ENCODE data around the gene MYADML2.
"Not testable (repeated sequence)": the region's sequence is repeated elsewhere in the genome, so short reads cannot be mapped to it uniquely, and the experiment has no call there.

MYADML2 gene

DNA sequence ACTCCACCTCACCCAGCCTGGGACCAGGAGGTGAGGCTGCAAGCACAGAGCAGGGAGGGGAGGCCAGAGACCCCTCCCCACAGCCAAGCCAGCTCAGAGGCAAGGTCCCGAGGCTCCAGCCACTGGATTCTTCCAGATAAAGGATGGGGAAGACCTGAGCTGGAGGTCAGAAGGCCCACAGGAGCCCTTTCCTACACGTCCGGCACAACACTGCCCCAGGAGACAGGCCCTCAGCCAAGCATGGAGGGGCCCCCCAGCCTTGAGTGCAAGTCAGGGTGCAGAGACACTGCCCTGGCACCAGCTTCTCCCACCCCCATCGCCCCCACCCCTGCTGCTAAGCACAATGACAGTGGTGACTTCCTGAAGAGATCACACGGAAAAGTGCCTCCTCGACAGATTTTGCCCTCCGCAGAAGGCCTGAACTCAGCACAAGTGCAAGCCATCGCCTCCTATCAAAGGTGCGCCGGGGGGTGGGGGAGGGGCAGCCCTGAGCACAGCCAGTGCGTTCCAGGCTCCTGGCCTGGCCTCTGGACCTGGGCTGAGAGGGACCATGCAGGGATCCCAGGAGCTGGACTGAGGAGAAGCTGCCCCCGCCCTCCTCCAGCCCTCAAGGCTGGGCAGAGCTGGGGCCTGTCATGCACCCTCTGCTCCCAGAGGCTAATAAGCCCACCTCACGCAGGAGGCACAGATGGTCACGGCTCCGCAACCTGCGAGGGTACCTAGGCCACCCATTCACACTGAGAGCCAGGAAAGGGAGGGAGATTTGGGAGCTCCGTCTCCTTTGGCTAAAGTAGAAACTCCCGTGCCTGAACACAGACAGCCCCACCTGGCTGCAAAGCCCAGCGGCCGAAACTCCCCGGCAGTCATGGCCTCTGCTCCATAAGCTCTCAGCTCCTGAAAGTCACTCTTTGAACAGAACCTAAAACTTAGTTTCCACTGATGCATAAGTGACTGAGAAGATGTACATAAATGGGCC, 22.2 kb downstream of the MYADML2 start:
- DNase-seq (ENCODE audit: low read depth): no peak

DNA sequence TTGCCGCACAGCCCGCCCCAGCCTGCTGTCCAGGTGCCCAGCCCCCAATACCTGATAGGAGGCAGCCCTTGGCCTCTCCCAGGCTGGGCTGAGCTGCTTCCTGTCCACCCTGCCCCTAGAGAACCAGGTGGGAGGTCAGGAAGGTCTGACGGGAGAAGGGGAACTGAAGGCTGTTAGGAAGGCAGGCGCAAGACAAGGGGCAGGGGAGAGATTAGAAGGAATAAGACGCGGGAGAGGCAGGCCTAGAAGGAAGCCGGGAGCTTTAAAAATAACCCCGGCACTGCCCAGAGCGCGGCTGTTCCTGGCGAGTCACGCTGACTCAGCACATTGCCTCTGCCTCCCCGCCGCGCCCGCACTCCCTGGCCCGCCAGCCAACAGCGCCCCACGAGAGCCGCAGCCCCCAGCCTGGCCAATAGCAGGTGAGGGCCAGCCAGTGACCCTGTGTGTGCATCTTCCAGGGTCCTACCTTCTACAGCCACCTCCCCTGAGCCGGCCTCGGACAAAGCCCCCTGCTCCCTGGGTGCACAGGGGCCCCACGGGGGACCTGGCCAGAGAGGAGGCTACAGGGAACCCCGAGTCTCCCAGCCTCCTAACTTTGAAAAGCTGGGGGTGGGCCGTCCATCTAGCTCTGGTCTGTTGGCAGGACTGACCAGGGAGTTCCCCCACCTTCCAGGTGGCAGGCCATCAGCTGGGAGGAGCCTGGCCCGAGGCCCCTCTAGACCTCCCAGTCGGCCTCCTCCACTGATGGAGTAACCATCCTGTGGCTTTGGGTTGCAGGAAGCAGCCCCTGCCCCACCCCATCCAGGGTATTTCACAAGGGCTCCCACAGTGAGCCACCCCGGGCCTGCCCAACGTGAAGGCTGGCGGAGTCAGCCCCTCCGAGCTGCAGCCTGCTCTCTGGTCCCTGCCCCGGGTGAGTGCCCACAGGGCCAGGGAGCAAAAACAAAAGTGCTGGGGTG, 23.5 kb downstream of the MYADML2 start:
- no peak for DNase-seq (ENCODE audit: low read depth)

DNA sequence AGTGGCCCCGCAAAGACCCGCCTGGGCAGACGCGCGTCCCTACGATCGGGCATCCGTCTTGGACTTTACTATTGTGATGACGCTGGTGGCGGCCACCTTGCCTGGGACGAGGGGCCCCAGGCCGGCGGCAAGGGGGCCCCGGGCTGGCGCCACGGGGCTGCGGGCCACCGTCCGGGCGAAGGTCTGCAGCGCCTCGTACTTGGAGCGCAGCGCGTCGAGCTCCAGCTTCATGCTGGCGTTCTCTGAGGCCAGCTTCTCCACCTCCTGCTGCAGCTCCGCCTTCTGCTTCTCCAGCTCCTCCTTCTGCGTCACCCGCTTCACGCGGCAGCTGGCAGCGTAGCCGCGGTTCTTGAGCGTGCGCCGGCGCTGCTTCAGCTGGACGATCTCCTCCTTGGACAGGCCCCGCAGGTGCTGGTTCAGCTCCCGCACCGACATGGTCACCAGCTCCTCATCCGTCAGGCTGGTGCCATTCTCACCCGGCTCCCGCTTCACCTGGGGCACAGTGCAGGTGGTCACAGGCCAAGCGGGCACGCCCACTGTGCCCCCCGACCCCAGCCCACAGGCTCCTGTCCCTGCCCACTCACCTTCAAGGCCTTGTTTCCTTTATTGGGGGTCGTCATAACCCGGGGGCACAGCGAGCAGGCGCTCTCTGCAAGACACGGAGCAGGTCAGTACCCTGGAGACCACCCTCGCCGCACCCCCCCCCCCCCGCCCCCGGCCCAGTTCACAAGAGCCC, 24.3 kb downstream of the MYADML2 start:
- DNase-seq (ENCODE audit: low read depth): no peak

DNA sequence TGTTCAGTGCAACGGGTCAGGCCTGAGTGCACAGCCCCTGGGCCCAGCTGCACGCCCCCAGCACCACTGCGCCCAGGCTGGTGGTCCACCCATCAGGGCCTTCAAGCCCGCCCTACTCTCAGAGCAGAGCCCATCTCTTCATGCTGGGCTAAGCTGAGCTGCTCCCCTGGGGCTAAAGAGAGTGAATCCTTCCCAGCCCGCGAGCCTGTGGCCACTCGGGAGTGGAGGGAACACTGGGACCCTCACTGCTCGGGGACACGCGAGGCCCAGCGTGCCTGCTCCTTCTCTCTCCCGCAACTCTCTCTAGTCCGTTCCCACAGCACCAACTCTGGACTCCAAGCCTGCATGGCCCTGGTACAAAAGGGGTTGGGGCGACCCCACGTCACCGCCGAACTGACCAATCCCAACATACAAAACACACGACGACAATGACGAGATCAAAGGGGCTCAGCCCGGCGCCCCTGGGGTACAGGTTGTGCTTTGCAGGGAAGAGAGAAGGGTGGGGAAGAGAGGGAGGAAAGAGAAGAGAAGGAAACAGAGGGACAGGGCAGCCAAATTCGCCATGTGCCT, 25.0 kb downstream of the MYADML2 start:
- DNase-seq (ENCODE audit: low read depth): no peak

DNA sequence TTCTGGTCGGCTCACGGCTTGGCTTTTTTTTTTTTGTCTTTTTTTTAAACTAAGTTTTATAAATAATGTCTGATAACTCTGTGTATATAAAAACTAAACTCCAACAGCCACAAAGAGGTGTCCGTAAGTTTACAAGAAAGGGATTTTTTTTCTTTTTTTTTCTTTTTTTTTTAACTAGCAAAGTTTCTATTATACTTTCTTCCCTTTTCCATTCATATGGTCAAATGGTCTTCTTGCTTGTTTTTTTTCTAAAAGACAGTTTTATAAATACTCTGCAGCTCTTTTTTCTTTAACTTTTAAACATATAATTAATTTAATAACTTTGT, 25.5 kb downstream of the MYADML2 start:
- DNase-seq (ENCODE audit: low read depth): no peak

DNA sequence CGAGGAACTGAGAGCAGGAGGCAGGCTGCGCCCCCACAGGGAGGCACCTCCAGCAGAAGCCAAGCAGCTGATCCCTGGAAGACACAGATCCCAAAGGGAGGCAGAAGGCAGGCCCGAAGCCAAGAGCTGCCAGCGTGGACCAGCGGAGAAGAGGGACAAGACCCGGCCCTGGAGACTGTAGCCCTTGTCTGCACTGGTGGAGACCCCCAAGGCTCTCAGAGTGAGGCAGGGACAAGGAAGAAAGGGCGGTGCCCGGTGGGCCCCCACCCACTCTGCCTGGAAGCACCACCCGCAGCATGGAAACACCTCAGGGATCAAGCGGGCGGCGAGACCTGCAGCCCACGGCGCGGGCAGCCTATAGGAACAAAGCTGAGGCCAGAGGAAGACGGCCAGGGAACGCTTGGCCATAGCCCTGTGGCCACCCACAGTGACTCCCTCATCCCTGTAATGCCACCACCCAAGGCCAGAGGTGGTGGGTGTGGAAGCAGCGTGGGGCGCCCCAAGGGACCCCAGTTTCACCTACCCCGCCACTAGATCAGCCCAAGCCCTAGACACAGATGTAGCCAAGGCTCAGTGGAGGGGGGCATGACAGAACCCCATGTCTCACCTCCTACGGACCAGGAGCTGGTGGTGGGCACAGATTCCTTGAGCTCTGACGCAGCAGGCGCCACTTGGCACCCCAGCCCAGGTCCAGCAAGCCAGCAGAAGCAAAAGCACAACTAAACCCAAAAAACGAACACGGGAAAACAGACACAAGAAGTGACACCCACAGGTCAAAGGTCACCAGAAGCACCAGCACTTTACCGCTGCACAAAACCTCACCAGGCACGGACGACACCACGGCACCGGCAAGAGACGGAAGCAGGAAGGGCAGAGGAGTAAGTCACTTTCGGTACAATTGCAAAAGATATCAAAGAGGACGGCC, 26.2 kb downstream of the MYADML2 start:
- DNase-seq (ENCODE audit: low read depth): no peak

DNA sequence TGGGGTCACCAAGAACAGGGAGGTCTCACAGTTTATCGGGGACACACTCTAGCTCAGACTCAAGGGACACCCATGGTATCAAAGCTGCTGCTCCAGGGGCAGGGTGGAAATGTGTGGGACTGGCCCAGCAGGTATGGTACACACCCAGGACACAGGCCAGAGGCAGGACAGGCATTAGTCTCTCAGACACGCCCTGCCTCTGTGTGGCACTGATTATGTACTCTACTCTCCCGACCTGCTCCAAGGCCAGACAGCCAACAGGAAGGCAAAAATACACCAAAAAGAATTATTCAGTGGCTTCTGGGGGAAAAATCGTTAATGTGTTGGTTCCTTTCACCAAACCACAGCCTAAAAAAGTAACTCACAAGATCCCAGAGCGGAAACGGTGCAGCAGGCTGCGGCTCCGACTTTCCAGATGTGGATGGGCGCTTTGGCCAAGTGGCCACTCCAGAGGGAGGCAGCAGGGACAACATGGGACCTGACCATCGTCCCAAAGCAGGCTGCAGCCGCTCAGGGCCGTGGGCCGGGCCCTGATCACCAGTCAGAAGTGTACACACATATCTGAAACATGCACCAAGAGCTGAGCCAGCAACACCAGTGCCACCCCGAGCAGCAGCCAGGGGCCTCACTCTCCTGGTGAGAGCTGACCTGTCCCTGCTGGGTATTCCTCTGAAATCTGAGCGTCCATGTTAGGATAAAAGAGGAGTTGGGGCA, 28.0 kb downstream of the MYADML2 start:
- no peak for DNase-seq (ENCODE audit: low read depth)

DNA sequence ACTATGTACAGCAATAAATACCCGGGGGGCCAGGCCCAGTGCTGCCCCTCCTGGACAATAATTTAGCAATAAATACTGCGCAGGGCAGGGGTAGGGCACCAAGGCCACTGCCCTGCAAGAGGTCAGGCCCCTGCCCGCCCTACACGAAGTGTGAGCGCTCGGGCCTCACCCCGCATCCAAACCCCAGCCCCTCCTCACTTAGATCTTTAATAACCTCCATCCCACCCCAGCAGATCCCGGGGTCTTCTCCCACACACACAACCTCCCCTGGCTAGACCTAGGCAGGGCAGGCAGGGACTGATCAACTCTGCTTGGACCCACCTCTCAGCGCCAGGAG, 28.7 kb downstream of the MYADML2 start:
- not testable (repeated sequence) for DNase-seq (ENCODE audit: low read depth)

DNA sequence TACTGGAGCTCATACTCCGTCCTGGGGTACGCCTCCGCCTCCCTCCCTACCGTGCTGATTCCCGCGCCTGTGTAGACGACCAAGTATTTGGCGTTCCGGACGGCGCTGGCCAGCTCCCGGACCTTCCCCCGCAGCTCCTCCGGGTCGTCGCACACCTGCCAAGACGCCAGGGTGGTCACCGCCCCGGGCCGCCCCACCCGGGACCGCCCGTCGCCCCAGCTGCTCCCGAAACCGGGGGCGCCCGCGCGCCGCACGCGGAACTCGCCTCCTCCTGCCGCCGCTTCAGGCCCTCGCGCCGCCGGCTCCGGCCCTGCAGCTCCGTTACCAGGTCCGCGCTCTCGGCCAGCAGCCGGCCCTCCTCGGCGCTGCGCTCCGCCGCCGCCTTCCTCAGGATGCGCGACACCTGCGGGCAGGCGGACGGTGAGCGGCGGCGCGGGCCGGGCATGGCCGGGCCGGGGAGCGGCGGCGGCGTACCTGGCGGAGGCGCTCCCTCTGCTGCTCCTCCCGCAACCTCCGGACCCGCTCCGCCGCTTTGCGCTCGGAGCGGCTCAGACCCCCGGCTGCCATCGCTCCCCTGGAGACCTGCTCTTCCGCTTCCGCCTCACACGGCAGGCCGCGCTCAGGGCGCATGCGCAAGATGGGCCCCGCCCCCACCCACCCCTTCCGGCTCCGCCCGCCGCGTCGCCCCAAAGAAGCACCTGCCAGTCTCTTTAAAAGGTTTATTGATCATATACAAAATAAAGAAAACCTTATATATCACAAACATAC, 29.3 kb downstream of the MYADML2 start, which contains the start of gene SIRT7:
TSS of gene SIRT7 (minus strand) at position 612 of the 768 bp plus-strand sequence. CDS start at position 567, 45 bp downstream.
- DNase-seq (ENCODE audit: low read depth): peak; percentile 82

DNA sequence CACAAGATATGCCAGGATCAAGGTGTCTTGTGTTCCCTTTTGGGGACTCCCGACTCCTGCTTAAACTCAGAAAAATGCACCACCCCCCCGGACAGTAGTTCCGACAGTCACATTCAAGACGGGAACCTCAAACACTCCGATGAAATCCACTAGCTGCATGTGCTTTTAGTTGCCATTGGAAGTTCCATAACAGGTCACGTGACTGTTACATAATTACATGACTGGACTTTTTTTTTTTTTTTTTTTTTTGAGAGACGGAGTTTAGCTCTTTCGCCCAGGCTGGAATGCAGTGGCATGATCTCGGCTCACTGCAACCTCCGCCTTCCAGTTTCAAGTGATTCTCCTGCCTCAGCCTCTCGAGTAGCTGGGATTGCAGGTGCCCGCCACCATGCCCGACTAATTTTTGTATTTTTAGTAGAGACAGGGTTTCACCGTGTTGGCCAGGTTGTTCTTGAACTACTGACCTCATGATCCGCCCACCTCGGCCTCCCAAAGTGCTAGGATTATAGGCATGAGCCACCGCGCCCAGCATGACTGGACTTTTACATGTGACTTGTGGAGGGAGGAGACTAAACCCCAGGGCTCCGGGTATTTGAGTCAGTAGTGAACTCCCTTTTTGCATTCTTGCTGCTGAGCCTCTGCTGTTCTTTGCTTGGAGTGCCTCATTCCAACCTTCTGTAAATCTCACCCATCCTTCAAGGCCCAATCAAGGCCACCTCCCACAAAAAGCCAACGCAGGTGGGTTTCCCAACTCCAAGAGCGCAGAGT, 30.6 kb downstream of the MYADML2 start:
- DNase-seq (ENCODE audit: low read depth): no peak

DNA sequence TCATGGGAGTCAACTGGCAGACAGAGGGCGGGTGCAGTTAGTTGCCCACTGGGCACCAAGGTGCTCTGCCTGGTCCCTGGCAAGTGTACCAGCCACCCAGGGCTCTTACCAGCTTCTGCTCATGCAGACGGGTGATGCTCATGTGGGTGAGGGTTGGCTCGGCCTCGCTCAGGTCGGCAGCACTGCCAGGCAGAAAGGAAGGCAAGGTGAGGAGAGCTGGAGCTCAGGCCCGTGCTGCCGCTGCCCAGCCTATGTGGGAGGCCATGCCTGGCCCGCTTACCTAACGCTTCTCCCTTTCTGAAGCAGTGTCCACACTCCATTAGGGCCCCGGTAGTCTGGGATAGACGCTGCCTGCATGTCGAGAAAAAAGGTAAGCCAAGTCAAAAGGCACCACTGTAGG, 31.7 kb downstream of the MYADML2 start:
- no peak for DNase-seq (ENCODE audit: low read depth)

DNA sequence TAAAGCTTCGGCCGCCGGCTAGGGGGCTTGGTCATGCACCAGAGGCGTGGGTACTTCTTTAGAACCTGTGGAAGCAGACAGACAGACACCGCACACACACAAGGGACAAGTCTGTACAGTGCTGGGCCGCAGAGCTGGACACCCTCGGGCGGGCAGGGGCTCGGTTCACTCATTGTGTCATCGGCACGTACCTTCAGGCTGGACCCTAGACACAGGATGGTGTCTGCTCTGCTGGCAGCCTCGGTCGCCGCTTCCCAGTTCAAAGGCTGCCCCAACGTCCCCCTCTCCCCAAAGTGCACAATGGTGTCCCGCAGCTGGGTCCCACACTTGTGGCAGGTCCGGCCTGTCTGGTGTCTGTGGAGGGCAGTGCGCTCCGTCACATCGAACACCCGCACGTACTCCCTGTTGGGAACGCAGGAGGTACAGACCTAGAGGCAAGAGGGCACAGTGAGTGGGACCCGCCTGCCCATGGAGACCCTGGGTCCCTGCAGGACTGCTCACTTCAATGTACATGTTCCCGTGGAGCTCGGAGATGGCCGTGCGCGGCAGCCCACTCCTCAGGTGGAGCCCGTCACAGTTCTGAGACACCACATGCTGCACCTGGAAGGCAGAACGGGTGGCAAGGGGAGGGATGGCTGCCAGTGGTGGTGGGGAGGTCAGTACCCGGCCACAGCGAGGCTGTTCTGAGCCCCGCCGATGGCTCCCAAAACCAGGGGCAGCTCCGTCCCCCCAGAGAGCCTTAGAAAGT, 32.8 kb downstream of the MYADML2 start:
- no peak for DNase-seq (ENCODE audit: low read depth)

DNA sequence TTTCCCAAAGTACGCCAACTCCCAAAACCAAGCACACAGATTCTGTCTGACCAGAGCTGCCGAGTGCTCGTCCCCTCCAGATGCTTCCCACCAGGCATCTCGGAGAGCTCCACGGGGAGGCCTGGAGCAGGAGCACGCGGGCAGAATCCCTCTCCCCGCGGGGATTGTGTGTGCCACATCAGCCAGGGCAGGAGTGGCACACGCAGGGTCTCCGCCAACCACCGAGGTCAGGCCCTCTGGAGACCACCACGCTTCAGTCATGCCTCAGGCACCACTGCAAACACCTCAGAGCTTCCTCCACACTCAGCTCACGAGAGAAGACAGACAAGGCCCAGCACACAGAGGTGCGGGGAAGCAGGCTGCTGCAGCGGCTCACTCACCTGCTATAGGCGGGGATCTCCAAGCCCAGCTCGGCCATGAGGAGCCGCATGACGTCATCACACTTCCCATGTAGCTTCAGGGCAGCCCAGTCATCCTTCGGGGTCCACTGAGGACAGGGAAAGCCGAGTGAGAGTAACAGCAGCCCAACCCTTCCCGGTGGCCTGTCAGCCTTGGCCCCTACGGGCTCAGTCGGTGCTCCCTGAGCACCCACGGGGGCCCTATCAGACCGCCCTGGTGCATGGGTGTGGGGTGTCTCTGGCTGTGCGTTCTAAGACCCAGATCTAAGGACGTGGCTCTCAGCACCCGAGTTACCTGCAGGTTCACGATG, 33.5 kb downstream of the MYADML2 start:
- DNase-seq (ENCODE audit: low read depth): no peak

DNA sequence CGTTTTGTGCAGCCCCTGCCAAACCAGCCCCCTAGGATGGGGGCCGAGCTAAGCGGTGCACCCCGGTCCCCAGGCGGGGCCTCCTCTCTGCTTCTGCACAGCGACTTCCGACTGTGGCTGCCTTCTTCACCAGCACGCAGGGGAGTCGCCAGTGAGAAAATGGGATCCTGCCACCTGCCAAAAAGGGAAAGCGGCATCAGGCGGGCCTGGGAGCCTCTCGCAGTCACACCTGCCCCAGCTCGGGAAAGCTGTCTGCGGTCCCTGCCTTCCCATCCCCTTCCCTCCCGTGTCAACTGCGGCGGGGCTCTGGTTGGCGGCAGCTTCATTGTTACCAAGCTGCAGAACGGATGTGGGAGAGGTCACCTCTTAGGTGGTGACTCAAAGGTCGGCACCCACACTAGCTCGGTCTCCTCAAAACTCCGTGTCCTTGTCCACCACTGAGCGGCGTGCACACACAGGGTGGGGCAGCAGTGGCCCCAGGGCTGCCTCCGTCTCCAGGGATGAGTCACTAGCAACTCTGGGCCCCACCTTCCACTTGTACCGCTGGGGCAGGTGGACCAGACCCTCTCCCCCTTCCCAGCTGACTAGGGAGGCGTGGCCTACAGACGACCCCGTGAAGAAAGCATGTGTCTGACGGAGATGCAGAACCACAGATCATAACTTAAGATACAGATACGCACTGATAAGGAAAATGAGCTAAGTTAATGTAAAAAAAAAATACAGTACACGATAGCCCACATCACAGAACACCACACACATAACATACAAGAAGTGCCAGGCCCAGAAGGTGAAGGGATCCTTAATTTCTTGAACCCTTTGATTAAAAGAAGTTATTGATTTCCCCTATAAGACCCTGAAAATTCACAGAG, 34.4 kb downstream of the MYADML2 start:
- DNase-seq (ENCODE audit: low read depth): no peak

DNA sequence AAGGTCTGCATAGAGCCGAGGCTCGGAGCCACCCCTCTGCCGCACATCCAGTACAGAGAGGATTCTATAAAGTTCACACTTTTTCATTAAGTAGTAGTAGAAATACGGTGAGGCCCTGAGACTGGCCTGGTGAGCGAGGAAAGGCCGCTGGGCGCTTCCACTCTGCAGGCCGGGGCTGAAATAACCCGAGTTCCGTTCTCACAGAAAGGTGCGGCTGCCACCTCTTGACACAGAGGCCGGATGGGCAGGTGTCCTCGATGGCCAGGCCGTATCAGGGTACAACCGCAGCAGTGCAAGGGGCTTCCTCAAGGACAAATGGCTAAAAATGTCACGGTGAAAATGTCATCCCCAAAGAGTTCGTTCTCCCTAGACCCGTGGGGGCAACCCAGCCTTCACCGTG, 35.1 kb downstream of the MYADML2 start:
- DNase-seq (ENCODE audit: low read depth): no peak
